Ovary (tissue), 3 donors: ENCODE data around the gene LNPEP.

Experiments used
- CTCF ChIP-seq, 3 donors: fragments of 450-650 bp in 2 of 3; fragments of 200-600 bp in 1 of 3; IDR thresholded peaks; one replicate each; pipeline versions ENCODE4 v1.5.1 to v1.8.0; 2016 to 2022; ENCODE audit warnings: antibody characterized with exemption in 3 of 3, mild to moderate bottlenecking in 1 of 3
- POLR2A ChIP-seq: fragments of 450-650 bp; IDR thresholded peaks from one replicate; pipeline ENCODE4 v1.6.1; 2017; ENCODE audit warnings: antibody characterized with exemption, mild to moderate bottlenecking, moderate library complexity
- donor health status: DM: no; HTN: no; CAD: no.

GRCh38 chr5:96911139-96911538 lies 24.7 kb upstream of the LNPEP start:
- TF ChIP-seq CTCF (IDR thresholded peaks at IDR 0.05) (no peak), POLR2A (no peak)
